HepG2 (cell line): Measurements from ENCODE around the gene MYO7B. TPM values are rescaled to one million over a fixed set of nuclear protein-coding genes. Genes with fewer than 3 reads are reported as not detected.

Source experiments
- ATAC-seq: fragments of 200-7000 bp; cut with Tn5 transposase; 3 replicates; pipeline ENCODE4 v1.9.1; 2020; ENCODE audit warnings: mild to moderate bottlenecking, moderate library complexity
- BruUV-seq: library from RNA; stranded (reverse); fragments of 400-500 nt; replicated peaks from 2 replicates; lab custom pipeline; 2021; lab: Mats Ljungman, UMichigan
- CTCF ChIA-PET: fragments of 300-600 bp; formaldehyde crosslinking; extraction: SDS; loops from one replicate; lab custom pipeline; 2021; ENCODE audit warnings: low total read pairs, inconsistent platforms, low intra/inter-chr PET ratio; lab: Yijun Ruan, JAX
- POLR2A ChIA-PET: fragments of 350-600 bp; sonication (Branson Sonifier 250); formaldehyde crosslinking; loops from one replicate; lab custom pipeline; 2020; ENCODE audit warnings: antibody characterized with exemption, inconsistent platforms; lab: Yijun Ruan, JAX
- DNase-seq: peaks from one replicate; pipeline ENCODE4 v3.0.0-alpha.2; 2015; ENCODE audit warnings: low spot score
- FAIRE-seq: peaks from 3 replicates; lab custom pipeline; 2011; peaks lifted over from hg19 to GRCh38; lab: Jason Lieb, UNC
- H2AFZ ChIP-seq: one replicate; pipeline ENCODE4 v1.6.1; 2011; ENCODE audit warnings: low read length, inconsistent platforms
- H3K27ac ChIP-seq: fragments of 300-600 bp; 3 replicates; pipeline ENCODE4 v1.8.0; 2011; ENCODE audit warnings: mixed run types, mild to moderate bottlenecking, mixed read lengths, low read length, inconsistent platforms; ENCODE audit not compliant: insufficient read depth; ENCODE audit errors: extremely low read length
- H3K27me3 ChIP-seq, 2 experiments: fragments of 200-600 bp in 1 of 2; 2 replicates in 1 of 2; 3 replicates in 1 of 2; pipeline versions ENCODE4 v1.6.0 to v1.8.0; 2011; ENCODE audit warnings: low read length in 2 of 2, mild to moderate bottlenecking in 2 of 2, moderate library complexity in 2 of 2, inconsistent platforms in 1 of 2; ENCODE audit not compliant: insufficient read depth in 2 of 2, control insufficient read depth in 1 of 2
- H3K36me3 ChIP-seq, 2 experiments: fragments of 200-600 bp in 1 of 2; replicated peaks in 1 of 2; 2 replicates in 1 of 2; 3 replicates in 1 of 2; pipeline versions ENCODE4 v1.5.1 to v1.8.0; 2011; ENCODE audit warnings: low read length in 2 of 2, inconsistent platforms in 1 of 2; ENCODE audit not compliant: insufficient read depth in 2 of 2, control insufficient read depth in 1 of 2
- H3K4me1 ChIP-seq: 2 replicates; pipeline ENCODE4 v1.5.1; 2012; ENCODE audit warnings: low read length, inconsistent platforms; ENCODE audit not compliant: insufficient read depth
- H3K4me2 ChIP-seq: 2 replicates; pipeline ENCODE4 v1.6.0; 2011; ENCODE audit warnings: low read depth, low read length, inconsistent platforms
- H3K4me3 ChIP-seq, 3 experiments: fragments of 200-600 bp in 1 of 3; sonication (generic), shearing (Covaris generic) in 1 of 3; replicated peaks in 1 of 3; 2 replicates each; pipeline ENCODE4 v1.5.1; 2011 to 2016; ENCODE audit warnings: low read length in 3 of 3, inconsistent platforms in 2 of 3, low read depth in 2 of 3, mild to moderate bottlenecking in 2 of 3, control low read depth in 1 of 3, mixed read lengths in 1 of 3; ENCODE audit not compliant: insufficient read depth in 1 of 3
- H3K79me2 ChIP-seq: one replicate; pipeline ENCODE4 v1.6.1; 2011; ENCODE audit warnings: low read length, inconsistent platforms; ENCODE audit not compliant: insufficient read depth
- H3K9ac ChIP-seq: 2 replicates; pipeline ENCODE4 v1.6.0; 2011; ENCODE audit warnings: mild to moderate bottlenecking, low read depth, low read length, inconsistent platforms; ENCODE audit not compliant: insufficient read depth
- H3K9me3 ChIP-seq: 2 replicates; pipeline ENCODE4 v1.5.1; 2012; ENCODE audit warnings: mild to moderate bottlenecking, low read length
- H4K20me1 ChIP-seq: 2 replicates; pipeline ENCODE4 v1.6.0; 2011; ENCODE audit warnings: inconsistent platforms, mild to moderate bottlenecking, low read length, moderate library complexity; ENCODE audit not compliant: insufficient read depth
- ARID2 ChIP-seq: sonication (generic); formaldehyde crosslinking; IDR thresholded peaks from 2 replicates; pipeline ENCODE4 v1.8.1; 2022; ENCODE audit warnings: mild to moderate bottlenecking, missing genetic modification reagents, borderline replicate concordance
- FOXK2 ChIP-seq: fragments of 450-650 bp; IDR thresholded peaks from 2 replicates; pipeline ENCODE4 v1.6.1; 2016
- GRHL1 ChIP-seq: sonication (generic); formaldehyde crosslinking; conservative IDR thresholded peaks from 2 replicates; pipeline ENCODE4 v1.8.0; 2022; ENCODE audit warnings: missing genetic modification reagents
- ISX ChIP-seq: sonication (generic); formaldehyde crosslinking; conservative IDR thresholded peaks from 2 replicates; pipeline ENCODE4 v1.5.0; 2020; ENCODE audit warnings: missing genetic modification reagents
- RFX5 ChIP-seq: IDR thresholded peaks from 2 replicates; pipeline ENCODE4 v1.6.1; 2011; ENCODE audit warnings: low read depth, low read length, improper control_type of control experiment
- THAP11 ChIP-seq: IDR thresholded peaks from 2 replicates; pipeline ENCODE4 v1.6.1; 2016; ENCODE audit warnings: missing biosample characterization, missing genetic modification reagents
- YY1 ChIP-seq: IDR thresholded peaks from 2 replicates; pipeline ENCODE4 v1.6.1; 2011; ENCODE audit warnings: low read length, low read depth, moderate library complexity, mild to moderate bottlenecking; ENCODE audit not compliant: insufficient read depth, insufficient replicate concordance
- ZNF230 ChIP-seq: sonication (generic); formaldehyde crosslinking; IDR thresholded peaks from 2 replicates; pipeline ENCODE4 v1.4.0; 2020; ENCODE audit warnings: mild to moderate bottlenecking, missing genetic modification reagents
- ZNF274 ChIP-seq: sonication (generic); formaldehyde crosslinking; IDR thresholded peaks from 2 replicates; pipeline ENCODE4 v1.5.1; 2020; ENCODE audit warnings: mild to moderate bottlenecking, missing genetic modification reagents
- ZNF496 ChIP-seq: sonication (generic); formaldehyde crosslinking; IDR thresholded peaks from 2 replicates; pipeline ENCODE4 v1.8.1; 2023; ENCODE audit warnings: mild to moderate bottlenecking, moderate library complexity, missing genetic modification reagents; ENCODE audit not compliant: insufficient replicate concordance
- ZNF512B ChIP-seq: sonication (generic); formaldehyde crosslinking; IDR thresholded peaks from 2 replicates; pipeline ENCODE4 v1.5.1; 2020; ENCODE audit warnings: missing genetic modification reagents, mild to moderate bottlenecking, borderline replicate concordance
- ZNF703 ChIP-seq: sonication (generic); formaldehyde crosslinking; IDR thresholded peaks from 2 replicates; pipeline ENCODE4 v1.5.1; 2020; ENCODE audit warnings: missing genetic modification reagents, mild to moderate bottlenecking, moderate library complexity, borderline replicate concordance
- ZNF879 ChIP-seq: sonication (generic); formaldehyde crosslinking; IDR thresholded peaks from 2 replicates; pipeline ENCODE4 v1.8.1; 2023; ENCODE audit warnings: missing genetic modification reagents
- ZUFSP ChIP-seq: sonication (generic); formaldehyde crosslinking; IDR thresholded peaks from 2 replicates; pipeline ENCODE4 v1.9.0; 2021; ENCODE audit warnings: missing genetic modification reagents, mild to moderate bottlenecking, borderline replicate concordance
- WGBS: methylation state at CpG from one replicate; pipeline ENCODE4 v1.1.6; 2017; ENCODE audit warnings: low lambda C conversion rate; 5-methylcytosine and 5-hydroxymethylcytosine counted together
- in situ Hi-C: cut with HindIII; loops from 2 replicates; pipeline ENCODE4 v1.10.0; 2017; ENCODE audit warnings: low pct_unique_long_range_greater_than_20kb; ENCODE audit not compliant: extremely low pct_ligation_motif_present
- intact Hi-C: fragments of 100-400 bp; cut with micrococcal nuclease; formaldehyde crosslinking; loops from one replicate; pipeline ENCODE4 v1.10.0; 2022; ENCODE audit not compliant: unreplicated experiment
- polyA plus RNA-seq, 8 experiments: library from polyadenylated mRNA; depleted of rRNA in 3 of 8; stranded (reverse) in 7 of 8; unstranded in 1 of 8; fragments of >200 nt; fragmentation: Illumina TruSeq in 4 of 8; extraction: Trizol in 4 of 8; gene quantifications; 2 replicates each; pipeline versions ENCODE4 v1.2.1 to v1.2.3, GENCODE V29; 2011 to 2016; ENCODE audit warnings: low read depth in 4 of 8, missing spikeins in 1 of 8, mixed read lengths in 1 of 8; ENCODE audit not compliant: insufficient read depth in 1 of 8
- total RNA-seq, 5 experiments: library from RNA; depleted of rRNA; stranded (reverse); fragments of >200 nt; fragmentation: Illumina TruSeq; extraction: Trizol; gene quantifications; 2 replicates each; pipeline ENCODE4 v1.2.3, GENCODE V29; 2016; ENCODE audit warnings: low read depth in 1 of 5

Gene MYO7B
- total and polyA plus RNA-seq, 2 of the 13 experiments (the other 11 are each of a cell fraction or from before 2014, with no cell fraction given): not detected

GRCh38 chr2:127663566-127664064 is 128.1 kb downstream of the MYO7B start:
- no peaks in the 10 kb centered on the region for H4K20me1 ChIP-seq
- in situ Hi-C loops: no loop called here
- ChIA-PET POLR2A (no interaction called here), CTCF (no interaction called here)
- intact Hi-C loops: no loop called here
- BruUV-seq: no TSS peak
- FAIRE-seq: no peak
- H3K9me3 ChIP-seq: no peaks in the 10 kb centered on the region
- no peak for ATAC-seq
- peaks cover 2 to 58% of the 10 kb centered on the region in 2 experiments; a peak in 4 of 5 replicates for H3K27me3 ChIP-seq
- no peak overlapping the region for H3K9ac ChIP-seq
- H3K4me2 ChIP-seq: no peak overlapping the region
- H3K36me3 ChIP-seq: no peaks in the 10 kb centered on the region
- DNase-seq: no peak
- 39% methylated on average over 5 of the region's 6 CpGs for WGBS
- H3K27ac ChIP-seq: no peak overlapping the region
- peaks cover 14% of the 10 kb centered on the region for H3K4me1 ChIP-seq
- no peak overlapping the region for H2AFZ ChIP-seq
- no peak overlapping the region for H3K4me3 ChIP-seq
- H3K79me2 ChIP-seq: no peaks in the 10 kb centered on the region
- TF ChIP-seq ZNF512B (CRISPR knock-in tag) (no peak), ZNF274 (no peak), RFX5 (no peak), GRHL1 (CRISPR knock-in tag) (no peak), ZNF879 (CRISPR knock-in tag) (no peak), THAP11 (CRISPR knock-in tag) (no peak), ISX (CRISPR knock-in tag) (no peak), ARID2 (CRISPR knock-in tag) (no peak), ZNF496 (CRISPR knock-in tag) (no peak), ZNF703 (CRISPR knock-in tag) (no peak), ZUFSP (no peak), ZNF230 (CRISPR knock-in tag) (no peak), FOXK2 (no peak), YY1 (no peak)
